Measurements from ENCODE around the gene INHBB.

DNA sequence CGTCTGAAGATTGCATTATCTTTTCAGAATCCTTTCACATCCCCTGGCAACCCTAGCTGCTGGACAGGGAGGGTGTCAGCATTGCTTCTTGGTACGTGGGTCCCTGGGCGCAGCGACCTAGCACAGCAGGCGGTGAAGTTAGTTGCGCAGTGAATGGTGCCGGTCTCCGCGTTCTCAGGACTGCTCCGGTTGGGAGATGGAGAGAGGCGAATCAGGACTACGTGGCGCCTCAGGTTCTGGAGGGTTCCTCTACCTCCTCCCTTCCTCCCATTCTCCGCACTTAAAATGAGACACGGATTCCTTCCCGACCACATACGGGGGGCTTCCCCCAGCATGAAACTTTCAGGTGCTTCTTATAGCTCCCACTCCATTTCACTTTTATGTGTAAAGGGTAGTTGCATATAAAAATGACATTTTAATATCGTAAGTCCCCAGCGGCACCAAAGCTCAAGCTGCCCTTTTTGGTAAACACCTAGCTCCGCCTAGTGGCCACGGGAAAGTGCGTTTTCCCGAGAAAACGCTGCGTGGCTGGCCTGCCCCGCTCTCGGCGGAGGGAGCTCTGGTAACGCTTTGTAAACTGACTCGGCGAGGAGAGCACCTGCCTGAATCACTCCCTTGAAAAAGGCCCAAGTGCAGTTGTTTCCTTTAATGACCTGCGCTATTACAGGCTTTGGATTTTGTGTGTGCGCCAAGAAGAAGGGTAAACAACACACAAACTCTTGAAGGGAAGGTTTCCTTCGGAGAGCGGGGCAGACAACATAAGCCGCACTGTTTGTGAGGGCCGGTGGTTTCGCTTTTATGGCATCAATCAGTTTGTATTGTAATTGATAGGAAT lies 32.9 kb upstream of the INHBB start:
- TF ChIP-seq GATA3 (IDR thresholded peaks at IDR 0.05; ENCODE audit: low read depth, low read length) (no peak), GATA2 (IDR thresholded peaks at IDR 0.05; ENCODE audit: low read depth, low read length) (no peak)

All from SH-SY5Y (cell line).